Stimulated activated CD4-positive, alpha-beta T cell treated with anti-CD3 and anti-CD28 coated beads, Interleukin-2, amount 100 ng/mL, for 4 hours (primary cell): Measurements from ENCODE around the gene SH2B3.
"Not testable (repeated sequence)": the region's sequence is repeated elsewhere in the genome, so short reads cannot be mapped to it uniquely, and the experiment has no call there.

ENCODE experiments used
- DNase-seq: peaks from one replicate; pipeline ENCODE4 v3.0.0-alpha.2; 2020; ENCODE audit warnings: low read depth

Gene SH2B3

GRCh38 chr12:111462210-111462769 lies 56.6 kb downstream of the SH2B3 start:
- no peak for DNase-seq

GRCh38 chr12:111467092-111467856 lies 61.6 kb downstream of the SH2B3 start:
- DNase-seq: no peak

- no peak for DNase-seq
These were observed 62.1 kb downstream of the SH2B3 start for GRCh38 chr12:111467857-111468241.

- DNase-seq: no peak
These were observed 63.7 kb downstream of the SH2B3 start for GRCh38 chr12:111469401-111469800.

- no peak for DNase-seq
These were observed 65.5 kb downstream of the SH2B3 start for GRCh38 chr12:111471236-111471635.

GRCh38 chr12:111482462-111482861 lies 76.7 kb downstream of the SH2B3 start:
- DNase-seq: no peak

GRCh38 chr12:111488271-111488670 lies 82.5 kb downstream of the SH2B3 start:
- no peak for DNase-seq

- DNase-seq: no peak
These were observed 83.1 kb downstream of the SH2B3 start for GRCh38 chr12:111488798-111489197.

- not testable (repeated sequence) for DNase-seq
These were observed 87.3 kb downstream of the SH2B3 start for GRCh38 chr12:111492979-111493378.

GRCh38 chr12:111494676-111495075 lies 89.0 kb downstream of the SH2B3 start:
- DNase-seq: no peak
